ENCODE results near the gene NPPA. TPM values are rescaled to one million over a fixed set of nuclear protein-coding genes. Genes with fewer than 3 reads are reported as not detected.

NPPA gene
- total RNA-seq, 1 experiment from 2014 or later = not detected

- H3K4me2 ChIP-seq (ENCODE audit: low read length) = no peak overlapping the region
- no peaks in the 10 kb centered on the region for H3K9me3 ChIP-seq (ENCODE audit: low read length)
- peaks cover 8% of the 10 kb centered on the region for H3K4me1 ChIP-seq (ENCODE audit: insufficient read depth, low read length)
- no peak overlapping the region for H3K27ac ChIP-seq (ENCODE audit: low read length)
- no peaks in the 10 kb centered on the region for H4K20me1 ChIP-seq (ENCODE audit: low read length)
- intact Hi-C loops (cut with micrococcal nuclease) = no loop called here
- no peak for DNase-seq
- no TSS peak for BruUV-seq (replicated peaks)
- H2AFZ ChIP-seq (ENCODE audit: low read length) = no peak overlapping the region
- H3K36me3 ChIP-seq (ENCODE audit: low read depth, low read length) = no peaks in the 10 kb centered on the region
- H3K79me2 ChIP-seq (ENCODE audit: low read length) = no peaks in the 10 kb centered on the region
- ChIA-PET POLR2A (ENCODE audit: unreplicated experiment) (interaction anchor here (0.6 kb wide), 1 partner anchor 24 kb away, joined by 3 read pairs; no protein-coding TSS in a partner anchor), CTCF (no interaction called here)
- H3K9me2 ChIP-seq (replicated peaks; ENCODE audit: low read length) = no peaks in the 10 kb centered on the region
- no peak for ATAC-seq
- no peak overlapping the region for H3K4me3 ChIP-seq (ENCODE audit: low read length)
- no peaks in the 10 kb centered on the region for H3K27me3 ChIP-seq (ENCODE audit: low read length)
- TF ChIP-seq EZH2 (IDR thresholded peaks at IDR 0.05; ENCODE audit: low read length, unreplicated experiment) (no peak), EZH2phosphoT487 (IDR thresholded peaks at IDR 0.05; ENCODE audit: borderline replicate concordance, low read length) (no peak), CTCF (conservative IDR thresholded peaks at IDR 0.05; ENCODE audit: low read depth, low read length) (no peak)
- H3K9ac ChIP-seq (ENCODE audit: low read length) = no peak overlapping the region
- no peaks in the 10 kb centered on the region for H3F3A ChIP-seq (ENCODE audit: low read length, unreplicated experiment)
Measured at GRCh38 chr1:11797525-11798216, 49.9 kb downstream of the NPPA start.

- intact Hi-C loops (cut with micrococcal nuclease) = no loop called here
- no peak overlapping the region for H3K27ac ChIP-seq (ENCODE audit: low read length)
- POLR2A ChIA-PET (ENCODE audit: unreplicated experiment) = no interaction called here
- no peak overlapping the region for H3K4me2 ChIP-seq (ENCODE audit: low read length)
- H3K4me3 ChIP-seq (ENCODE audit: low read length) = no peak overlapping the region
- CTCF ChIA-PET = no interaction called here
- no peak overlapping the region for H2AFZ ChIP-seq (ENCODE audit: low read length)
- H4K20me1 ChIP-seq (ENCODE audit: low read length) = no peaks in the 10 kb centered on the region
- H3K9me2 ChIP-seq (replicated peaks; ENCODE audit: low read length) = no peaks in the 10 kb centered on the region
- H3K36me3 ChIP-seq (ENCODE audit: low read depth, low read length) = no peaks in the 10 kb centered on the region
- ATAC-seq (no peak), DNase-seq (no peak)
- H3K4me1 ChIP-seq (ENCODE audit: insufficient read depth, low read length) = peaks cover 5% of the 10 kb centered on the region
- no peaks in the 10 kb centered on the region for H3K27me3 ChIP-seq (ENCODE audit: low read length)
- BruUV-seq (replicated peaks) = no TSS peak
- no peak for TF ChIP-seq EZH2phosphoT487 (IDR thresholded peaks at IDR 0.05; ENCODE audit: borderline replicate concordance, low read length)
- TF ChIP-seq EZH2 (IDR thresholded peaks at IDR 0.05; ENCODE audit: low read length, unreplicated experiment) = no peak
- TF ChIP-seq CTCF (conservative IDR thresholded peaks at IDR 0.05; ENCODE audit: low read depth, low read length) = no peak
- H3K79me2 ChIP-seq (ENCODE audit: low read length) = no peaks in the 10 kb centered on the region
- no peaks in the 10 kb centered on the region for H3K9me3 ChIP-seq (ENCODE audit: low read length)
- H3K9ac ChIP-seq (ENCODE audit: low read length) = no peak overlapping the region
- no peaks in the 10 kb centered on the region for H3F3A ChIP-seq (ENCODE audit: low read length, unreplicated experiment)
Measured at GRCh38 chr1:11796036-11796828, 51.4 kb downstream of the NPPA start.

Other genes with a start within 250 kb of the NPPA start
- 13.4 and 15.3 TPM in 2 replicates for gene FBXO2, start 193.4 kb downstream of the NPPA start, total RNA-seq (2014; rRNA removed)
- gene FBXO44, start 192.9 kb downstream of the NPPA start, total RNA-seq (2014; rRNA removed) = 19.2 and 23.5 TPM in 2 replicates
- gene FBXO6, start 183.6 kb downstream of the NPPA start, total RNA-seq (2014; rRNA removed) = 23.5 and 24.6 TPM in 2 replicates
- 127 and 139 TPM in 2 replicates for gene MAD2L2, start 166.6 kb downstream of the NPPA start, total RNA-seq (2014; rRNA removed)
- 0.07 TPM in 1 of 2 replicates, not detected in the other for gene DRAXIN, start 156.1 kb downstream of the NPPA start, total RNA-seq (2014; rRNA removed)
- gene AGTRAP, start 111.6 kb downstream of the NPPA start, total RNA-seq (2014; rRNA removed) = 73.5 and 76.7 TPM in 2 replicates
- gene C1orf167, start 85.6 kb downstream of the NPPA start, total RNA-seq (2014; rRNA removed) = not detected in 2 replicates
- gene MTHFR, start 41.8 kb downstream of the NPPA start, total RNA-seq (2014; rRNA removed) = 13.2 and 24.8 TPM in 2 replicates
- 6.1 and 12.9 TPM in 2 replicates for gene CLCN6, start 41.6 kb downstream of the NPPA start, total RNA-seq (2014; rRNA removed)
- not detected in 2 replicates for gene NPPB, start 11.2 kb upstream of the NPPA start, total RNA-seq (2014; rRNA removed)
- gene KIAA2013, start 78.6 kb upstream of the NPPA start, total RNA-seq (2014; rRNA removed) = 78.1 and 89.2 TPM in 2 replicates
- 179 and 216 TPM in 2 replicates for gene PLOD1, start 86.9 kb upstream of the NPPA start, total RNA-seq (2014; rRNA removed)
- 97.8 and 101 TPM in 2 replicates for gene MFN2, start 132.7 kb upstream of the NPPA start, total RNA-seq (2014; rRNA removed)
- gene MIIP, start 171.7 kb upstream of the NPPA start, total RNA-seq (2014; rRNA removed) = 53.5 and 74.9 TPM in 2 replicates
- 0.12 TPM in 1 of 2 replicates, not detected in the other for gene TNFRSF8, start 215.5 kb upstream of the NPPA start, total RNA-seq (2014; rRNA removed)